Measurements from ENCODE around the gene NUP205.

The NUP205 gene

GRCh38 chr7:135552148-135552547 is 5.6 kb upstream of the NUP205 start:
- TF ChIP-seq CTCF (IDR thresholded peaks at IDR 0.05), result no peak
- H3K9me3 ChIP-seq, result no peaks in the 10 kb centered on the region
- no peak overlapping the region for H3K27ac ChIP-seq
- H3K4me1 ChIP-seq, result no peaks in the 10 kb centered on the region
- no peaks in the 10 kb centered on the region for H3K27me3 ChIP-seq
- H3K4me3 ChIP-seq, result no peak overlapping the region
- H3K36me3 ChIP-seq, result no peaks in the 10 kb centered on the region
- intact Hi-C loops (cut with DNase I; ENCODE audit: low total_unique reads), result no loop called here
- no peak for DNase-seq

- DNase-seq, result no peak
- Histone ChIP-seq H3K36me3 (no peaks in the 10 kb centered on the region), H3K27me3 (no peaks in the 10 kb centered on the region), H3K4me3 (no peak overlapping the region), H3K9me3 (no peaks in the 10 kb centered on the region), H3K27ac (no peak overlapping the region), H3K4me1 (no peaks in the 10 kb centered on the region)
- intact Hi-C loops (cut with DNase I; ENCODE audit: low total_unique reads), result no loop called here
- no peak for TF ChIP-seq CTCF (IDR thresholded peaks at IDR 0.05)
Observed at GRCh38 chr7:135553346-135553745, 4.4 kb upstream of the NUP205 start.

DNA sequence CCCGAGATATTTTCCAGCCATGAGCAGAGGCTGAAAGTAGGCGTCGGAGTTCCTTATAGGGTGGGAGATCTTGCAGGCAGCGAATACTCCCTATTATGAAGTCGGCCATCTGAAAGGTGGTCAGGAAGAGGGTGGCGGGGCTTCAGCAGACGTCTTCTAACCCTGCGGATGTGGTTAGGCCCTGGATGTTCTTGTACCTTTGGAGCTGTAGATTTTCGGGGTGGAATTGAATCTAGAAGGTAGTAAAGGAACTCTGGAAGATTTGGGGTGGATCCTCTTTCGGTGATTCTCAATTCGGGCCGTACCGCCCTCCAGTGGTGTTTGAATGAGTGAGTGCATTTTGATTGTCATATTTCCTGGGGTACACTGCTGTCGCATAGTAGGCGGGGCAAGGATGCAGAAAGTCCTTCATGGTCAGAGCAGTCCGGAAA is 635 bp downstream of the NUP205 start:
- Histone ChIP-seq H3K4me1 (peaks cover 0 to 16% (median 6%) of the 10 kb centered on the region in 4 donors), H3K9me3 (no peaks in the 10 kb centered on the region), H3K36me3 (no peaks in the 10 kb centered on the region), H3K27ac (peak overlapping the region; percentile 81 to 86), H3K4me3 (peak overlapping the region; percentile 59 to 64), H3K27me3 (no peaks in the 10 kb centered on the region)
- intact Hi-C loops (cut with DNase I; ENCODE audit: low total_unique reads), result no loop called here
- TF ChIP-seq CTCF (IDR thresholded peaks at IDR 0.05), result peak; percentile 41 to 52
- DNase-seq, result peak; percentile 63 to 73

GRCh38 chr7:135558881-135559280 is 1.2 kb downstream of the NUP205 start:
- no peak for DNase-seq
- Histone ChIP-seq H3K4me3 (peak overlapping the region; percentile 59 to 64), H3K27me3 (no peaks in the 10 kb centered on the region), H3K36me3 (no peaks in the 10 kb centered on the region), H3K9me3 (no peaks in the 10 kb centered on the region), H3K4me1 (peaks cover 0 to 16% (median 6%) of the 10 kb centered on the region in 4 donors), H3K27ac (peak overlapping the region; percentile 81 to 86)
- intact Hi-C loops (cut with DNase I; ENCODE audit: low total_unique reads), result no loop called here
- TF ChIP-seq CTCF (IDR thresholded peaks at IDR 0.05), result no peak

DNA sequence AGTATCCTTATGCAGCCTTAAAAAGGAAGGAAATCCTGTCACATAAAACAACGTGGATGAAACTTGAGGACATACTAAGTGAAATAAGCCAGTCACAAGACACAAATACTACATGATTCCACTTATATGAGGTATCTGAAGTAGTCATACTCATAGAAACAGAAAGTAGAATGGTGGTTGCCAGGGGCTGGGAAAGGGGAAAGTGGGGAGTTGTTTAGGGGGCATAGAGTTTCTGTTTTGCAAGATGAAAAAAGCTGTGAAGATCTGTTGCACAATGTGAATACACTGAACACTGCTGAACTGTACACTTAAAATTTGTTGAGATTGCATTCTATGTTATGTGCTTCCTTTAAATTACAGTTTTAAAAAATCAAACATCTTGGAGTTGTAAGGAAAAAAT is 2.9 kb downstream of the NUP205 start:
- H3K9me3 ChIP-seq, result no peaks in the 10 kb centered on the region
- H3K36me3 ChIP-seq, result no peaks in the 10 kb centered on the region
- H3K4me3 ChIP-seq, result no peak overlapping the region
- peaks cover 0 to 16% (median 6%) of the 10 kb centered on the region in 4 donors for H3K4me1 ChIP-seq
- no peak for DNase-seq
- no peak overlapping the region for H3K27ac ChIP-seq
- no peaks in the 10 kb centered on the region for H3K27me3 ChIP-seq
- TF ChIP-seq CTCF (IDR thresholded peaks at IDR 0.05), result no peak
- intact Hi-C loops (cut with DNase I; ENCODE audit: low total_unique reads), result no loop called here

DNA sequence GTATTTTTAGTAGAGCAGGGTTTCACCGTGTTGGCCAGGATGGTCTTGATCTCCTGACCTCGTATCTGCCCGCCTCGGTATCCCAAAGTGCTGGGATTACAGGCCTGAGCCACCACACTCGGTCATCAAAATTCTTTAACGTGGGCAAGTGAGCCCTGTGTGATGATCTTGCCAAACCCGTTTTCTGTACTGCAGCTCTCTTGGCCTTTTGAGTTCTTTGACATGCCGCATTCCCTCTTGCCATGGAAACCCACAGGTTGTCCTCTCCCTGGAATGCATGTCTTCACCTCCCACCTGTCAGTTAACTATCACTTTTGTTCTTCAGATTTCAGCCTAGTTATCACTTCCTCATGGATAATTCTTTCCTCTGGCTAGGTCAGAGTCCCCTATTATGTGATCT is 5.0 kb downstream of the NUP205 start:
- intact Hi-C loops (cut with DNase I; ENCODE audit: low total_unique reads), result no loop called here
- Histone ChIP-seq H3K9me3 (no peaks in the 10 kb centered on the region), H3K4me3 (no peak overlapping the region), H3K4me1 (peaks cover 0 to 16% (median 6%) of the 10 kb centered on the region in 4 donors), H3K27ac (no peak overlapping the region), H3K27me3 (no peaks in the 10 kb centered on the region), H3K36me3 (no peaks in the 10 kb centered on the region)
- no peak for DNase-seq
- no peak for TF ChIP-seq CTCF (IDR thresholded peaks at IDR 0.05)

All from tibial artery (tissue), 4 donors.